Sigmoid colon (tissue), 7 donors: ENCODE data around the gene B4GALT2. TPM values are rescaled to one million over a fixed set of nuclear protein-coding genes. Genes with fewer than 3 reads are reported as not detected.

Experiments used
- DNase-seq: peaks from one replicate; pipeline ENCODE4 v3.0.0-alpha.2; 2019
- H3K27ac ChIP-seq, 4 donors: fragments of 200-600 bp; sonication (generic); one replicate each; pipeline ENCODE4 v1.5.1; 2016 to 2019; ENCODE audit warnings: mild to moderate bottlenecking in 1 of 4
- H3K27me3 ChIP-seq, 3 donors: fragments of 200-600 bp; sonication (generic); one replicate each; pipeline ENCODE4 v1.5.1; 2019; ENCODE audit warnings: mild to moderate bottlenecking in 1 of 3
- H3K36me3 ChIP-seq, 4 donors: fragments of 200-600 bp; sonication (generic); one replicate each; pipeline ENCODE4 v1.5.1; 2016 to 2019
- H3K4me1 ChIP-seq, 4 donors: fragments of 200-600 bp; sonication (generic); one replicate each; pipeline ENCODE4 v1.5.1; 2017 to 2019
- H3K4me3 ChIP-seq, 4 donors: fragments of 200-600 bp; sonication (generic); one replicate each; pipeline ENCODE4 v1.5.1; 2017 to 2019; ENCODE audit warnings: mild to moderate bottlenecking in 2 of 4, moderate library complexity in 1 of 4
- H3K9me3 ChIP-seq, 4 donors: fragments of 200-600 bp in 3 of 4; sonication (generic) in 3 of 4; one replicate each; pipeline versions ENCODE4 v1.5.1 to v1.6.1; 2013 to 2019
- CTCF ChIP-seq, 4 experiments: fragments of 450-650 bp in 3 of 4; fragments of 200-600 bp in 1 of 4; IDR thresholded peaks; one replicate each; pipeline ENCODE4 v1.5.1; 2016 to 2019; ENCODE audit warnings: antibody characterized with exemption in 4 of 4, mild to moderate bottlenecking in 3 of 4, moderate library complexity in 2 of 4
- EP300 ChIP-seq, 4 donors: sonication (generic); formaldehyde crosslinking; IDR thresholded peaks; one replicate each; pipeline ENCODE4 v1.6.1; 2017; ENCODE audit warnings: antibody characterized with exemption in 4 of 4
- POLR2A ChIP-seq, 2 donors: fragments of 450-650 bp; IDR thresholded peaks; one replicate each; pipeline ENCODE4 v1.6.1; 2016; ENCODE audit warnings: antibody characterized with exemption in 2 of 2, mild to moderate bottlenecking in 2 of 2, moderate library complexity in 2 of 2
- POLR2AphosphoS5 ChIP-seq, 4 donors: sonication (generic); formaldehyde crosslinking; IDR thresholded peaks; one replicate each; pipeline ENCODE4 v1.6.1; 2017; ENCODE audit warnings: antibody characterized with exemption in 4 of 4
- WGBS, 2 donors: extraction: QIAGEN DNeasy Blood & Tissue Kit; methylation state at CpG; one replicate each; pipeline ENCODE4 v1.1.7; 2013; 5-methylcytosine and 5-hydroxymethylcytosine counted together
- intact Hi-C: fragments of 100-400 bp; cut with DNase I; formaldehyde crosslinking; loops from one replicate; pipeline ENCODE4 v1.15.1; 2023
- polyA plus RNA-seq, 3 donors: library from polyadenylated mRNA; stranded (reverse); fragments of 200-250 nt; gene quantifications; one replicate each; pipeline ENCODE4 v1.2.3, GENCODE V29; 2013
- total RNA-seq, 4 donors: library from RNA; depleted of rRNA; stranded (reverse); fragments of >200 nt; gene quantifications; one replicate each; pipeline ENCODE4 v1.1.0, GENCODE V29; 2016
- donor health status: healthy with polysubstance abuse.
- donor health status: Bipolar disorder and iron deficiency.
- donor health status: healthy.

B4GALT2 gene
- total and polyA plus RNA-seq, 7 donors: 14.8 to 55.9 (median 32.0) TPM

GRCh38 chr1:44021156-44021555 is 42.1 kb downstream of the B4GALT2 start:
- no peaks in the 10 kb centered on the region for H3K4me1 ChIP-seq
- WGBS, 2 donors: 93 to 94% methylated on average over 8 of the region's 8 CpGs
- H3K27me3 ChIP-seq: no peaks in the 10 kb centered on the region
- no peak overlapping the region for H3K4me3 ChIP-seq
- no peaks in the 10 kb centered on the region for H3K9me3 ChIP-seq
- no peak overlapping the region for H3K27ac ChIP-seq
- intact Hi-C loops: no loop called here
- no peak for DNase-seq
- H3K36me3 ChIP-seq: peaks cover 0 to 26% (median 7%) of the 10 kb centered on the region in 4 donors
- no peak for TF ChIP-seq EP300 (IDR thresholded peaks at IDR 0.05)
- no peak for TF ChIP-seq POLR2A (IDR thresholded peaks at IDR 0.05)
- no peak for TF ChIP-seq CTCF (IDR thresholded peaks at IDR 0.05)
- no peak for TF ChIP-seq POLR2AphosphoS5 (IDR thresholded peaks at IDR 0.05)

GRCh38 chr1:44021581-44022321 is 42.7 kb downstream of the B4GALT2 start:
- 93 to 96% methylated on average over 10 of the region's 10 CpGs for WGBS, 2 donors
- Histone ChIP-seq H3K4me3 (no peak overlapping the region), H3K27me3 (no peaks in the 10 kb centered on the region), H3K4me1 (no peaks in the 10 kb centered on the region), H3K36me3 (peaks cover 0 to 26% (median 7%) of the 10 kb centered on the region in 4 donors), H3K9me3 (no peaks in the 10 kb centered on the region), H3K27ac (no peak overlapping the region)
- intact Hi-C loops: no loop called here
- TF ChIP-seq CTCF (IDR thresholded peaks at IDR 0.05): no peak
- no peak for TF ChIP-seq POLR2A (IDR thresholded peaks at IDR 0.05)
- no peak for TF ChIP-seq POLR2AphosphoS5 (IDR thresholded peaks at IDR 0.05)
- TF ChIP-seq EP300 (IDR thresholded peaks at IDR 0.05): no peak
- DNase-seq: no peak

- WGBS, 2 donors: 87 to 90% methylated on average over 14 of the region's 14 CpGs
- TF ChIP-seq EP300 (IDR thresholded peaks at IDR 0.05): no peak
- no peak for TF ChIP-seq CTCF (IDR thresholded peaks at IDR 0.05)
- TF ChIP-seq POLR2A (IDR thresholded peaks at IDR 0.05): no peak
- TF ChIP-seq POLR2AphosphoS5 (IDR thresholded peaks at IDR 0.05): no peak
- H3K4me3 ChIP-seq: no peak overlapping the region
- H3K9me3 ChIP-seq: no peaks in the 10 kb centered on the region
- peaks cover 0 to 7% (median 5%) of the 10 kb centered on the region in 4 donors for H3K4me1 ChIP-seq
- DNase-seq: no peak
- H3K36me3 ChIP-seq: peaks cover 0 to 19% (median 7%) of the 10 kb centered on the region in 4 donors
- no peaks in the 10 kb centered on the region for H3K27me3 ChIP-seq
- intact Hi-C loops: no loop called here
- no peak overlapping the region for H3K27ac ChIP-seq
These were observed 45.3 kb downstream of the B4GALT2 start for GRCh38 chr1:44024031-44024902.

GRCh38 chr1:44024903-44025525 is 46.0 kb downstream of the B4GALT2 start:
- WGBS, 2 donors: 79 to 85% methylated on average over 13 of the region's 13 CpGs
- no peak overlapping the region for H3K27ac ChIP-seq
- intact Hi-C loops: no loop called here
- H3K36me3 ChIP-seq: peaks cover 0 to 19% (median 6%) of the 10 kb centered on the region in 4 donors
- TF ChIP-seq EP300 (IDR thresholded peaks at IDR 0.05): no peak
- TF ChIP-seq POLR2AphosphoS5 (IDR thresholded peaks at IDR 0.05): no peak
- no peak for TF ChIP-seq CTCF (IDR thresholded peaks at IDR 0.05)
- TF ChIP-seq POLR2A (IDR thresholded peaks at IDR 0.05): no peak
- H3K4me1 ChIP-seq: peaks cover 0 to 12% (median 9%) of the 10 kb centered on the region in 4 donors
- no peaks in the 10 kb centered on the region for H3K27me3 ChIP-seq
- H3K4me3 ChIP-seq: no peak overlapping the region
- H3K9me3 ChIP-seq: no peaks in the 10 kb centered on the region
- DNase-seq: no peak
